MM.1S (cell line): Measurements from ENCODE around the gene FCAMR.

Experiments used
- EZH2 ChIP-seq: fragments of 300-600 bp; sonication (generic); optimal IDR thresholded peaks from 2 replicates; pipeline ENCODE3; 2017; ENCODE audit warnings: low read depth, mild to moderate bottlenecking, antibody characterized with exemption, low read length, mixed read lengths
- EZH2phosphoT487 ChIP-seq: fragments of 300-600 bp; sonication (generic); IDR thresholded peaks from 2 replicates; pipeline ENCODE4 v1.6.1; 2018; ENCODE audit warnings: antibody characterized with exemption, low read length
- TF ChIP-seq, protein P1 (sequence below): fragments of 300-600 bp; sonication (generic); IDR thresholded peaks from 2 replicates; pipeline ENCODE4 v1.5.1; 2016; ENCODE audit warnings: antibody characterized with exemption, low read length, mixed read lengths

DNA sequence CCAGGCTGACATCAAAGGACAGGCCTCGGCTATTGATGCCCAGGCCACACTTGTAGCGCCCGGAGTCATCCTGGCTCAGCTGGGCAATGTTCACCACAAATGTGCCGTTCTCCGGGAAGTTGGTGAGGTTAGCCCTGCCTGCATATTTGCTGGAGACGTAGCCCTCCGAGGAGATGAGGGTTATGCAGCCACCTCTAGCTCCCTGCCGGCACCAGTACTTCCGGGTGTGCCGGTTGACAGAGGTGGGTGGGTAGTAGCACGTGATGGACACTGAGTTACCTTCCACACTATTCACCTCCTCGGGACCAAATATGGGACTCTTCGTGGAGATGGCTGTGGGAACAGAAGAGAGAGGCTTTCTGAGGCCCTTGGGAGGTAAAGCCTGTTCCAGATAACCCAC, 31.1 kb downstream of the FCAMR start:
- TF ChIP-seq EZH2phosphoT487 = no peak
- TF ChIP-seq, protein P1, sequence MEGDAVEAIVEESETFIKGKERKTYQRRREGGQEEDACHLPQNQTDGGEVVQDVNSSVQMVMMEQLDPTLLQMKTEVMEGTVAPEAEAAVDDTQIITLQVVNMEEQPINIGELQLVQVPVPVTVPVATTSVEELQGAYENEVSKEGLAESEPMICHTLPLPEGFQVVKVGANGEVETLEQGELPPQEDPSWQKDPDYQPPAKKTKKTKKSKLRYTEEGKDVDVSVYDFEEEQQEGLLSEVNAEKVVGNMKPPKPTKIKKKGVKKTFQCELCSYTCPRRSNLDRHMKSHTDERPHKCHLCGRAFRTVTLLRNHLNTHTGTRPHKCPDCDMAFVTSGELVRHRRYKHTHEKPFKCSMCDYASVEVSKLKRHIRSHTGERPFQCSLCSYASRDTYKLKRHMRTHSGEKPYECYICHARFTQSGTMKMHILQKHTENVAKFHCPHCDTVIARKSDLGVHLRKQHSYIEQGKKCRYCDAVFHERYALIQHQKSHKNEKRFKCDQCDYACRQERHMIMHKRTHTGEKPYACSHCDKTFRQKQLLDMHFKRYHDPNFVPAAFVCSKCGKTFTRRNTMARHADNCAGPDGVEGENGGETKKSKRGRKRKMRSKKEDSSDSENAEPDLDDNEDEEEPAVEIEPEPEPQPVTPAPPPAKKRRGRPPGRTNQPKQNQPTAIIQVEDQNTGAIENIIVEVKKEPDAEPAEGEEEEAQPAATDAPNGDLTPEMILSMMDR = no peak
- TF ChIP-seq EZH2 = no peak
